H9 (cell line): Measurements from ENCODE around the gene TMEM184A. TPM values are rescaled to one million over a fixed set of nuclear protein-coding genes. Genes with fewer than 3 reads are reported as not detected.

Source experiments
- DNase-seq: peaks from one replicate; pipeline ENCODE4 v3.0.0-alpha.2; 2017
- H2AFZ ChIP-seq: one replicate; pipeline ENCODE4 v1.6.1; 2013; ENCODE audit warnings: mild to moderate bottlenecking, low read length, control low read depth, moderate library complexity
- H2AK5ac ChIP-seq: 2 replicates; pipeline ENCODE4 v1.6.1; 2013; ENCODE audit warnings: low read length, control low read depth, mixed read lengths; ENCODE audit not compliant: insufficient read length
- H2BK120ac ChIP-seq: one replicate; pipeline ENCODE4 v1.6.1; 2013; ENCODE audit warnings: low read depth, mild to moderate bottlenecking, low read length, control low read depth, inconsistent platforms; ENCODE audit not compliant: poor library complexity, severe bottlenecking
- H2BK12ac ChIP-seq: 2 replicates; pipeline ENCODE4 v1.6.1; 2013; ENCODE audit warnings: low read length, control low read depth, mixed read lengths, low read depth; ENCODE audit not compliant: insufficient read length
- H2BK15ac ChIP-seq: 2 replicates; pipeline ENCODE4 v1.6.1; 2013; ENCODE audit warnings: low read depth, low read length, control low read depth
- H2BK20ac ChIP-seq: one replicate; pipeline ENCODE4 v1.6.1; 2013; ENCODE audit warnings: low read depth, mild to moderate bottlenecking, low read length, control low read depth, inconsistent platforms; ENCODE audit not compliant: poor library complexity, severe bottlenecking
- H2BK5ac ChIP-seq: 2 replicates; pipeline ENCODE4 v1.6.1; 2013; ENCODE audit warnings: low read length, control low read depth, mixed read lengths; ENCODE audit not compliant: insufficient read length
- H3K14ac ChIP-seq: 2 replicates; pipeline ENCODE4 v1.6.1; 2013; ENCODE audit warnings: low read length, control low read depth; ENCODE audit not compliant: insufficient read depth
- H3K18ac ChIP-seq: 2 replicates; pipeline ENCODE4 v1.6.1; 2013; ENCODE audit warnings: low read depth, mild to moderate bottlenecking, mixed read lengths, low read length, control low read depth; ENCODE audit not compliant: insufficient read length
- H3K23ac ChIP-seq: 2 replicates; pipeline ENCODE4 v1.6.1; 2013; ENCODE audit warnings: low read length, control low read depth, mixed read lengths, low read depth; ENCODE audit not compliant: insufficient read length
- H3K23me2 ChIP-seq: 2 replicates; pipeline ENCODE4 v1.6.1; 2013; ENCODE audit warnings: low read depth, mild to moderate bottlenecking, mixed read lengths, low read length, control low read depth; ENCODE audit not compliant: insufficient read length, poor library complexity, severe bottlenecking
- H3K27ac ChIP-seq: 2 replicates; pipeline ENCODE4 v1.5.1; 2013; ENCODE audit warnings: low read length, control low read depth, mixed read lengths, low read depth; ENCODE audit not compliant: insufficient read length
- H3K27me3 ChIP-seq: 2 replicates; pipeline ENCODE4 v1.6.1; 2013; ENCODE audit warnings: low read length, control low read depth, inconsistent platforms; ENCODE audit not compliant: insufficient read depth
- H3K4ac ChIP-seq: 2 replicates; pipeline ENCODE4 v1.6.1; 2013; ENCODE audit warnings: low read depth, mild to moderate bottlenecking, control low read depth, inconsistent platforms, low read length, moderate library complexity
- H3K4me1 ChIP-seq: 2 replicates; pipeline ENCODE4 v1.6.1; 2013; ENCODE audit warnings: low read length, control low read depth, inconsistent platforms; ENCODE audit not compliant: insufficient read depth
- H3K4me2 ChIP-seq: 2 replicates; pipeline ENCODE4 v1.6.1; 2013; ENCODE audit warnings: low read length, control low read depth, mixed read lengths; ENCODE audit not compliant: insufficient read length, insufficient read depth
- H3K56ac ChIP-seq: 2 replicates; pipeline ENCODE4 v1.6.1; 2013; ENCODE audit warnings: low read depth, mild to moderate bottlenecking, mixed read lengths, low read length, control low read depth; ENCODE audit not compliant: insufficient read length
- H3K79me1 ChIP-seq: 2 replicates; pipeline ENCODE4 v1.6.1; 2013; ENCODE audit warnings: low read depth, mild to moderate bottlenecking, moderate library complexity, low read length, control low read depth, inconsistent platforms; ENCODE audit not compliant: insufficient read depth, poor library complexity, severe bottlenecking
- H3K79me2 ChIP-seq: 2 replicates; pipeline ENCODE4 v1.6.1; 2013; ENCODE audit warnings: low read length, control low read depth, inconsistent platforms; ENCODE audit not compliant: insufficient read depth
- H3K9ac ChIP-seq: 2 replicates; pipeline ENCODE4 v1.6.1; 2013; ENCODE audit warnings: low read length, control low read depth, mixed read lengths; ENCODE audit not compliant: insufficient read length; ENCODE audit errors: extremely low read depth
- H3K9me3 ChIP-seq: one replicate; pipeline ENCODE4 v1.6.1; 2013; ENCODE audit warnings: low read depth, low read length, inconsistent platforms; ENCODE audit not compliant: control insufficient read depth
- H3T11ph ChIP-seq: one replicate; pipeline ENCODE4 v1.6.1; 2013; ENCODE audit warnings: mild to moderate bottlenecking, low read length, control low read depth, inconsistent platforms
- H4K20me1 ChIP-seq: one replicate; pipeline ENCODE4 v1.6.1; 2013; ENCODE audit not compliant: control insufficient read depth, insufficient read length, insufficient read depth
- H4K5ac ChIP-seq: 2 replicates; pipeline ENCODE4 v1.6.1; 2013; ENCODE audit warnings: low read depth, mild to moderate bottlenecking, mixed read lengths, low read length, control low read depth; ENCODE audit not compliant: insufficient read length
- H4K8ac ChIP-seq: replicated peaks from 2 replicates; pipeline ENCODE4 v1.6.1; 2013; ENCODE audit warnings: low read length, control low read depth, mixed read lengths, low read depth; ENCODE audit not compliant: insufficient read length
- H4K91ac ChIP-seq: 2 replicates; pipeline ENCODE4 v1.6.1; 2013; ENCODE audit warnings: low read depth, mild to moderate bottlenecking, moderate library complexity, mixed read lengths, low read length, control low read depth; ENCODE audit not compliant: insufficient read length
- H3K27ac Mint-ChIP-seq, 3 experiments: 2 replicates in 2 of 3; 3 replicates in 1 of 3; pipeline ENCODE4 v1.8.0; 2020 to 2021; ENCODE audit warnings: mixed read lengths in 3 of 3, mild to moderate bottlenecking in 1 of 3, moderate library complexity in 1 of 3
- H3K27me3 Mint-ChIP-seq: 2 replicates; pipeline ENCODE4 v1.8.0; 2021; ENCODE audit warnings: low read depth, mild to moderate bottlenecking, moderate library complexity, mixed read lengths
- H3K36me3 Mint-ChIP-seq, 3 experiments: 2 replicates in 2 of 3; 3 replicates in 1 of 3; pipeline ENCODE4 v1.8.0; 2020 to 2021; ENCODE audit warnings: low read depth in 3 of 3, mixed read lengths in 3 of 3; ENCODE audit not compliant: insufficient read depth in 1 of 3
- H3K4me1 Mint-ChIP-seq, 2 experiments: 2 replicates each; pipeline ENCODE4 v1.8.0; 2020; ENCODE audit warnings: mixed read lengths in 2 of 2
- H3K4me3 Mint-ChIP-seq, 2 experiments: 2 replicates in 1 of 2; 3 replicates in 1 of 2; pipeline ENCODE4 v1.8.0; 2020 to 2021; ENCODE audit warnings: mild to moderate bottlenecking in 2 of 2, mixed read lengths in 2 of 2, moderate library complexity in 1 of 2
- H3K9me3 Mint-ChIP-seq, 2 experiments: 2 replicates in 1 of 2; 3 replicates in 1 of 2; pipeline ENCODE4 v1.8.0; 2020; ENCODE audit warnings: mild to moderate bottlenecking in 2 of 2, mixed read lengths in 2 of 2, moderate library complexity in 1 of 2
- WGBS: extraction: QIAGEN DNeasy Blood & Tissue Kit; methylation state at CpG from one replicate; pipeline ENCODE4 v1.1.7; 2013; ENCODE audit warnings: missing lambda C conversion rate, low lambda C conversion rate, mixed read lengths; ENCODE audit not compliant: insufficient read length; ENCODE audit errors: extremely low coverage; 5-methylcytosine and 5-hydroxymethylcytosine counted together
- total RNA-seq: library from RNA; stranded (reverse); gene quantifications from 2 replicates; pipeline ENCODE4 v1.2.1, GENCODE V29; 2021
- TF ChIP-seq, protein P1 (sequence below): fragments of 200-600 bp; sonication (generic); conservative IDR thresholded peaks from 3 replicates; pipeline ENCODE4 v1.8.0; 2021; ENCODE audit warnings: antibody characterized with exemption, mild to moderate bottlenecking

Gene TMEM184A
- total RNA-seq, 1 experiment from 2014 or later, result 1.3 TPM

DNA sequence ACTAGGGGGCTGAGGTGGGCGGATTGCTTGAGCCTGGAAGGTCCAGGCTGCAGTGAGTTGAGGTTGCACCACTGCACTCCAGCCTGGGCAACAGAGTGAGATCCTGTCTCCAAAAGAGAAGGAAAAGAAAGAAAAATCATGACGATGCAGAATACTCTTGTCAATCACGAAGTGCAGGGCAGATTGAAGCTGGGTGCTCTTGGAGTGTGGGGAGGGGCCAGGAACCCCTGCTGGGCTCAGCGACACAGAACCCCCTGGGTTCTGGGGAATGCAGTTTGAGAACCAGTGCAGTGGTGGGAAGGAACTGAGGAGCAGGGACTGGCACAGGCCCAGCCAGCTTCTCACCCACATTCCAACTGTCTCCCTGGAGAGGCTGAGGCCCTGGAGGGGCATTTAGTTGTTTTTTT, 41.0 kb downstream of the TMEM184A start:
- no peak overlapping the region for H2BK12ac ChIP-seq
- H3K23me2 ChIP-seq, result no peaks in the 10 kb centered on the region
- H4K20me1 ChIP-seq, result no peaks in the 10 kb centered on the region
- no peak overlapping the region for H3K23ac ChIP-seq
- no peak overlapping the region for H4K91ac ChIP-seq
- no peak overlapping the region for H3K9ac ChIP-seq
- H3K79me1 ChIP-seq, result no peaks in the 10 kb centered on the region
- TF ChIP-seq, protein P1, sequence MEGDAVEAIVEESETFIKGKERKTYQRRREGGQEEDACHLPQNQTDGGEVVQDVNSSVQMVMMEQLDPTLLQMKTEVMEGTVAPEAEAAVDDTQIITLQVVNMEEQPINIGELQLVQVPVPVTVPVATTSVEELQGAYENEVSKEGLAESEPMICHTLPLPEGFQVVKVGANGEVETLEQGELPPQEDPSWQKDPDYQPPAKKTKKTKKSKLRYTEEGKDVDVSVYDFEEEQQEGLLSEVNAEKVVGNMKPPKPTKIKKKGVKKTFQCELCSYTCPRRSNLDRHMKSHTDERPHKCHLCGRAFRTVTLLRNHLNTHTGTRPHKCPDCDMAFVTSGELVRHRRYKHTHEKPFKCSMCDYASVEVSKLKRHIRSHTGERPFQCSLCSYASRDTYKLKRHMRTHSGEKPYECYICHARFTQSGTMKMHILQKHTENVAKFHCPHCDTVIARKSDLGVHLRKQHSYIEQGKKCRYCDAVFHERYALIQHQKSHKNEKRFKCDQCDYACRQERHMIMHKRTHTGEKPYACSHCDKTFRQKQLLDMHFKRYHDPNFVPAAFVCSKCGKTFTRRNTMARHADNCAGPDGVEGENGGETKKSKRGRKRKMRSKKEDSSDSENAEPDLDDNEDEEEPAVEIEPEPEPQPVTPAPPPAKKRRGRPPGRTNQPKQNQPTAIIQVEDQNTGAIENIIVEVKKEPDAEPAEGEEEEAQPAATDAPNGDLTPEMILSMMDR, result no peak
- H2BK20ac ChIP-seq, result no peak overlapping the region
- no peak overlapping the region for H3K18ac ChIP-seq
- no peaks in the 10 kb centered on the region for H3K9me3 ChIP-seq
- H2BK5ac ChIP-seq, result no peak overlapping the region
- no peak overlapping the region for H2AFZ ChIP-seq
- no peak overlapping the region for H2AK5ac ChIP-seq
- H4K8ac ChIP-seq, result no peak overlapping the region
- H3K27me3 ChIP-seq, result no peaks in the 10 kb centered on the region
- no CpG with 5 or more reads among the region's 4 CpGs for WGBS
- Mint-ChIP-seq H3K4me1 (peaks cover 0 to 3% of the 10 kb centered on the region in 2 experiments; a peak in 2 of 4 replicates), H3K27me3 (peaks cover 2% of the 10 kb centered on the region), H3K36me3 (no peaks in the 10 kb centered on the region), H3K4me3 (no peak overlapping the region), H3K9me3 (peaks cover 4 to 10% of the 10 kb centered on the region in 2 experiments; a peak in 3 of 5 replicates), H3K27ac (no peak overlapping the region)
- H3K4me1 ChIP-seq, result no peaks in the 10 kb centered on the region
- DNase-seq, result no peak
- no peak overlapping the region for H2BK15ac ChIP-seq
- no peak overlapping the region for H3K27ac ChIP-seq
- no peak overlapping the region for H3K14ac ChIP-seq
- no peak overlapping the region for H3T11ph ChIP-seq
- H4K5ac ChIP-seq, result no peak overlapping the region
- no peak overlapping the region for H2BK120ac ChIP-seq
- no peaks in the 10 kb centered on the region for H3K79me2 ChIP-seq
- H3K4me2 ChIP-seq, result no peak overlapping the region
- H3K4ac ChIP-seq, result no peak overlapping the region
- H3K56ac ChIP-seq, result no peak overlapping the region
